B cell (primary cell): ENCODE results near the gene AMPH.

Experiments used
- EZH2 ChIP-seq: IDR thresholded peaks from 2 replicates; pipeline ENCODE4 v1.6.1; 2012; ENCODE audit warnings: borderline replicate concordance, low read depth, mild to moderate bottlenecking, moderate library complexity, low read length; ENCODE audit not compliant: insufficient read depth, poor library complexity, severe bottlenecking
- TF ChIP-seq, protein P1 (sequence below): fragments of 200-600 bp; IDR thresholded peaks from one replicate; pipeline ENCODE4 v1.8.0; 2022; ENCODE audit warnings: antibody characterized with exemption, mild to moderate bottlenecking

DNA sequence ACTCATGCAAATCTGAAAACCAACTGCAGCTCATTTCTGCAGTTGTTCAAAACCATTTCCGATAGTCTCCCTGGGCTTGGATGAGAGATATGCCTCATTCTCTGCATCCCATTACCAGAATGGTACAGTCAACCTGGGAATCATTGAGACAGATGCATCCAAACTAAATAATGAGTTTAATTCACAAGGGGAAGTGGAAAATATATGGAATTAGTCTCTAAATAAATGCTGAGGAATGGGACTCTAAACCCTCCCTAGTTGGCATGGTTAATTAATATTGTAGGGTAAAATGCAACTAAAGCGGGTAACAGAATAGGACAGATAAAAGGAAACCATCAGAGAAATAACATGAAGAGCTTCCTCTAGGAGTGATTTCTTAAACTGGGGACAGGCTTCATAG lies 118.9 kb downstream of the AMPH start:
- TF ChIP-seq, protein P1, sequence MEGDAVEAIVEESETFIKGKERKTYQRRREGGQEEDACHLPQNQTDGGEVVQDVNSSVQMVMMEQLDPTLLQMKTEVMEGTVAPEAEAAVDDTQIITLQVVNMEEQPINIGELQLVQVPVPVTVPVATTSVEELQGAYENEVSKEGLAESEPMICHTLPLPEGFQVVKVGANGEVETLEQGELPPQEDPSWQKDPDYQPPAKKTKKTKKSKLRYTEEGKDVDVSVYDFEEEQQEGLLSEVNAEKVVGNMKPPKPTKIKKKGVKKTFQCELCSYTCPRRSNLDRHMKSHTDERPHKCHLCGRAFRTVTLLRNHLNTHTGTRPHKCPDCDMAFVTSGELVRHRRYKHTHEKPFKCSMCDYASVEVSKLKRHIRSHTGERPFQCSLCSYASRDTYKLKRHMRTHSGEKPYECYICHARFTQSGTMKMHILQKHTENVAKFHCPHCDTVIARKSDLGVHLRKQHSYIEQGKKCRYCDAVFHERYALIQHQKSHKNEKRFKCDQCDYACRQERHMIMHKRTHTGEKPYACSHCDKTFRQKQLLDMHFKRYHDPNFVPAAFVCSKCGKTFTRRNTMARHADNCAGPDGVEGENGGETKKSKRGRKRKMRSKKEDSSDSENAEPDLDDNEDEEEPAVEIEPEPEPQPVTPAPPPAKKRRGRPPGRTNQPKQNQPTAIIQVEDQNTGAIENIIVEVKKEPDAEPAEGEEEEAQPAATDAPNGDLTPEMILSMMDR, result no peak
- no peak for TF ChIP-seq EZH2
